Stimulated activated CD4-positive, alpha-beta T cell treated with anti-CD3 and anti-CD28 coated beads, Interleukin-2, amount 100 ng/mL, for 24 hours (primary cell): Measurements from ENCODE around the gene SLC38A8.

Source experiments
- DNase-seq, 2 donors: peaks; one replicate each; pipeline ENCODE4 v3.0.0-alpha.2; 2020

Gene SLC38A8

GRCh38 chr16:84042308-84042878 is at the start of gene SLC38A8:
Gene SLC38A8 (minus strand): TSS chr16:84042795. CDS start chr16:84042157, 638 bp downstream.
- no peak for DNase-seq

GRCh38 chr16:84091460-84091859 is 48.9 kb upstream of the SLC38A8 start:
- DNase-seq = no peak

GRCh38 chr16:84090211-84090610 is 47.6 kb upstream of the SLC38A8 start:
- no peak for DNase-seq

GRCh38 chr16:84088695-84089395 is 46.2 kb upstream of the SLC38A8 start:
- peak; percentile 42 to 58 for DNase-seq

- no peak for DNase-seq
Observed at GRCh38 chr16:84087466-84088151, 45.0 kb upstream of the SLC38A8 start.

GRCh38 chr16:84087001-84087400 is 44.4 kb upstream of the SLC38A8 start:
- DNase-seq = no peak

GRCh38 chr16:84086341-84086740 is 43.7 kb upstream of the SLC38A8 start:
- no peak for DNase-seq

GRCh38 chr16:84085773-84086172 is 43.2 kb upstream of the SLC38A8 start:
- no peak for DNase-seq

GRCh38 chr16:84085271-84085667 is 42.7 kb upstream of the SLC38A8 start:
- DNase-seq = no peak

GRCh38 chr16:84084570-84085270 is 42.1 kb upstream of the SLC38A8 start:
- DNase-seq = peak; percentile 67 to 71

GRCh38 chr16:84082835-84083569 is 40.4 kb upstream of the SLC38A8 start:
- DNase-seq = no peak

GRCh38 chr16:84082110-84082509 is 39.5 kb upstream of the SLC38A8 start:
- no peak for DNase-seq

GRCh38 chr16:84081446-84081989 is 38.9 kb upstream of the SLC38A8 start:
- DNase-seq = no peak

- DNase-seq = no peak
Observed at GRCh38 chr16:84080813-84081212, 38.2 kb upstream of the SLC38A8 start.

- no peak for DNase-seq
Observed at GRCh38 chr16:84080378-84080777, 37.8 kb upstream of the SLC38A8 start.

- no peak for DNase-seq
Observed at GRCh38 chr16:84079664-84080063, 37.1 kb upstream of the SLC38A8 start.

GRCh38 chr16:84075376-84075775 is 32.8 kb upstream of the SLC38A8 start:
- DNase-seq = no peak

GRCh38 chr16:84074721-84075120 is 32.1 kb upstream of the SLC38A8 start:
- DNase-seq = no peak

- no peak for DNase-seq
Observed at GRCh38 chr16:84072014-84072413, 29.4 kb upstream of the SLC38A8 start.

- DNase-seq = no peak
Observed at GRCh38 chr16:84071121-84071520, 28.5 kb upstream of the SLC38A8 start.

GRCh38 chr16:84069540-84069939 is 26.9 kb upstream of the SLC38A8 start:
- DNase-seq = no peak

- no peak for DNase-seq
Observed at GRCh38 chr16:84068783-84069462, 26.3 kb upstream of the SLC38A8 start.
